HG03521 (cell line): ENCODE data around the gene C10orf105.

Source experiments
- ATAC-seq: cut with Tn5 transposase; IDR thresholded peaks from one replicate; pipeline ENCODE4 v1.9.1; 2021; ENCODE audit warnings: mild to moderate bottlenecking, moderate library complexity; ENCODE audit not compliant: unreplicated experiment

Gene C10orf105, protein sequence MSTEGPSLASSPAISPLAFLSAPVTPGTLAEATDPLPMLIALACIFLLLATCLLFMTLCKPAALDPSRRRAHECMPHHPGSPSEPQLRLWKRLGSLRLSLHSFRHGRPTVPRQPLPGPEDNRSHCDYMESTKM

DNA sequence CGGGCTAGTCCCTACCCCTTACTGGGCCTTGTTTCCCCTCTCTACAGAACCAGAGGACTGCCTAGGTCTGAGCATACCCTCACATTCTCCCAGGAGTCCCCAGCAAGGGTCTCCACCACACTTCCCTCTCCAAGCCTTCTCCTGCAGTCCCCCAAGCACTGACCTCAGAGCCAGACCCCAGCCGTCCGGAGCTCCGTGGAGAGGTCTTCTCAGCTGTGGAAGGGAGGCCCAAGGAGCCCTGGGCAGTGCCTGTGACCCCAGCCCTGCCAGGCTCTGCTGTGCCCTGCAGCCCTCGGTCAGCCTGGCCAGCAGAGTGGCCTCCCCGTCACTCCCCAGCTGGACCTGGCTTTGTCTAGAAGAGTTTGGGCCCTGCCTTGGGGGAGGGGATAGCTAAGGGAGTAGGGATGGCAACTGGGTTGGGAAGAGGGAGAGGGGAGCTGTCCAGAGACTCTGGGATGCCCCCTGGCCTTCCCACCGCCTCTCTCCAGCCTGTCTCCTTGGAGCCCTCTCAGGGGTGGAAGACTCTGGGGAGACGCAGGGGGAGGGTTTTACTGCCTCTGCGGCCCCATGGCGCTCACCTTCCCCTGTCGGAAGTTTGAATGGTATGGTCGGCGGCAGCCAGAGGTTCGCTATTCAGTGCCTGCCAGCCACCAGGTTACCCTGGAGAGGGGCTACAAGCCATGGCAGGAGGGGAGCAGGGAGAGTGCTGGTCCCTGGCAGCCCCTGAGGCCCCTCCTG lies at the start of gene C10orf105:
Gene C10orf105, minus strand, starts transcription at position 315 of the 738 bp plus-strand sequence. CDS start 3,441 bp downstream, outside the sequence.
- no peak for ATAC-seq

DNA sequence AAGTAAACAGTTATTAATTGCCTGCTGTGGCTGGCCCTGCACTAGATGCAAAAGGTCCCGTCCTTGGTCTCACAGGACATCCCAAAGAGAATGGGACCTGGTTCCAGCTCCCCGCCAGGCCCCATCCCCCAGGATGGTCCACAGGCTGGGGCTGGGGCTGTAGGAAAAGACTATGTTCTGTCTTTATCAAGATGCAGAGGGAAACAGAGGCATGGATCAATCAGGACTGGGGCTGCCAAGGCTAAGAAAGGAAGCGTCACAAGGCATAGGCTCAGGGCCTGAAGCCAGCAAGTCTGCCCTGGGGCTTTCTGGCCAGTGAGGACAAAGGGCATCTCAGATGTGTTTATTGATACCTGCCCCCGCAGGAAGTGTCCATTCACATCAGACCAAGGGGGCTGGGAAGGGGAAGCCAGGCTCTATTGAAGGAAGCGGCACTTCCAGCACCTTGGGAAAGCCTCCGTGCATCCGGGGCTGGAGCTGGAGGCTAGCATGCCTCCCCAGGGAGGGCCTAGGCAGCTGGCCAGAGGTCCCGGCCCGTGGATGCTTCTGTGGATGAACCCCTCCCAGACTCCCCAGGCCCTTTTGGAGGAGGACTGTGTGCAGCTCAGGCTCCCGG lies 48.0 kb upstream of the C10orf105 start:
- ATAC-seq, result no peak

DNA sequence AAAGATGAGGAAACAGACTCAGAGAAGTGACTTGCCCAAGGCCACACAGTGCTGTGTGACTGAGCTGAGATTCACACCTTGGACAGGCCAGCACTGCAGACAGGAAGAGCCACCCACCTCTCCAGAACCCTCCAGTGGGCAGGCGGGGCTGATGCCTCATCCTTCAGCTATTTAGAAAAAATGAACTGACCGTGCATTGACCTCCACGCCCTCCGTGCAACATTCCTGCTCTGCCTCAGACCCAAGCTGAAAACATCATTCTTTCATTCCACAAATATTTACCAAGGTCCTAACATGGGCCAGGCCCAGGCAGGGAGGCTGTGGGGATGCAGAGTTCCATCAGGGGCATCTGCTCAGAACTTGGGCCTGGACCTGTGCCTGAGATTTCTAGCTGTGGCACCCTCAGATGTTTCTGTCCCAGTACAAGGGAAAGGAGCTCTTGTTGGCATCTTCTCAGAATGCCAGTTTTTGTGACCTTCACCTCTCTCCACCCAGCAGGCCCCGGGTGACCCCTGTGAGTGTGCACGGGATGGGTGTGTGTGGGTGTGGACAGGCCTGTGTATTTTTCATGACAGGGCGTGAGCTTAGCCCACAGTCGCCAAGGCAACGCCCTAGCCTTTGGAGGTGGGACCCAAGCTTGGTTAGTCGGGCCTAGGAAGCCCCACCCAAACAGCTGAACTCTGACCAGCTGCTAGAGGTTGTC lies 47.3 kb upstream of the C10orf105 start:
- no peak for ATAC-seq

DNA sequence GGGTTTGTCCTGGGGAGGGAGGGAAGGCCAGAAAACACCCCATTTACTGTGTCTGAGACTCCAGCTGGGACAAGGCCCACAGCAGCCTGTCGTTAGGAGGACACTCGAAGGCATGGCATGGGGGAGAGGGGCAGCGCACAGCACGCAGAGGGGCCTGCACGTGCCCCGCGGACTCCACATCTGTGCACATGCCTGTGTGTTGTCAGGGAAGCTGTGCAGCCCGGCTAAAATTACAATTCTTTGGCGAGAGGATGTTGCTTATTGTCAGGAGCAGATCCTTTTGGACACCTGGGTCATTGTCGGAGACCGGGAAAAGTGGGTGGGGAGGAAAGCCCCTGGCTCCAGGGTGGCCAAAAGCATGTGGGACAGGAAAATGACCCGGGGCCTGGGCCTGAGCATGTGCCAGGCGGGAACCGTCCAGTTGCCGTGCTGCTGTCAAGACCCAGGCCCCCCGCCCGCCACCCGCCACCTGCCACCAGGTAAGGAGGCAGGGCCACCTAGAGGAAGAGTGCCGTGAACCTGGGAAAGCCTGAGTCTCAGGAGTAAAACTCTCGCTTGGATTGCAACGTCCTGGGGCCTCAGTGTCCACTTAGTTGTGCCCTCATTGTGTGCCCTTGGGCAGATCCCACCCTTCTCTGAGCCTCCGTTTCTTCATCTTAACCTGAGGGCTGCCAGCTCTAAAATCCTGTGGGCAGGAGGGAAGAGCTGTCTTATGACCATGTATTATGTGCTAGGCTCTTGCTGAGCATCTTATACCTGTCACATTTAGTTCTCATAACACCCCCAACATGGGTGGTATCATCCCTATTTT lies 46.5 kb upstream of the C10orf105 start:
- ATAC-seq, result no peak

DNA sequence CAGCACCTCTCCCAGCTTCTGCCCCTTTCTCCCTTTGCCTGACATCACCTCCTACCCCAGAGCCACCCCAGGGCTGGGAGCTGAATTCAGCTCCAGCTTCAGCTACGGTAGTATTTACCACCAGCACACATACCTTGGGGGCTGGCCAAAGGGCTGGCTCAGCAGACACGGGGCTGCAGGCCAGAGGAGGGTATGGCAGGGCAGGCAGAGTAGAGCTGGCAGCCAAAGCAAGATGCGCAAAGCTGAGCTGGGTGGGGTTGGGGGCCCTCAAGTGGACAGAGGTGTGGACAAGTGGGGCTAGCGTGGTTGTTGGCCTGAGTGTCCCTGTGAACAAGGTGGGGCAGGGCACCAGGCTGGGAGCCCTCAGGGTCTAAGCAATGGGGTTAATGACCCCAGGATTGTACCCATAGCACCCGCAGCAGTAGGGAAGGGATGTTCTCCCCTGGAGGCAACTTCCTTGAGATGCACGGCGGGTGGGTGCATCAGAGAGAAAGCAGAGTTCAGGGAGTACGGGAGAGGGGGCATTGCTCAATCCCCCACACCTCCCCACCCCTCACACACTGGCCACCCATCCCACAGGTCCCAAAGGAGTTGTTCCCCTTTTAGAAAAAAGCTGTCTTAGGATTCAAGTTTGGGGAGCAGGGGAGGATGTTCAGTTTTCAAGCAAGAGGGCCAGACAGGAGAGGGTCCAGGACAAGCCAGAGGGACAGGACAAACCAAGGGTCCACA lies 45.8 kb upstream of the C10orf105 start:
- no peak for ATAC-seq

DNA sequence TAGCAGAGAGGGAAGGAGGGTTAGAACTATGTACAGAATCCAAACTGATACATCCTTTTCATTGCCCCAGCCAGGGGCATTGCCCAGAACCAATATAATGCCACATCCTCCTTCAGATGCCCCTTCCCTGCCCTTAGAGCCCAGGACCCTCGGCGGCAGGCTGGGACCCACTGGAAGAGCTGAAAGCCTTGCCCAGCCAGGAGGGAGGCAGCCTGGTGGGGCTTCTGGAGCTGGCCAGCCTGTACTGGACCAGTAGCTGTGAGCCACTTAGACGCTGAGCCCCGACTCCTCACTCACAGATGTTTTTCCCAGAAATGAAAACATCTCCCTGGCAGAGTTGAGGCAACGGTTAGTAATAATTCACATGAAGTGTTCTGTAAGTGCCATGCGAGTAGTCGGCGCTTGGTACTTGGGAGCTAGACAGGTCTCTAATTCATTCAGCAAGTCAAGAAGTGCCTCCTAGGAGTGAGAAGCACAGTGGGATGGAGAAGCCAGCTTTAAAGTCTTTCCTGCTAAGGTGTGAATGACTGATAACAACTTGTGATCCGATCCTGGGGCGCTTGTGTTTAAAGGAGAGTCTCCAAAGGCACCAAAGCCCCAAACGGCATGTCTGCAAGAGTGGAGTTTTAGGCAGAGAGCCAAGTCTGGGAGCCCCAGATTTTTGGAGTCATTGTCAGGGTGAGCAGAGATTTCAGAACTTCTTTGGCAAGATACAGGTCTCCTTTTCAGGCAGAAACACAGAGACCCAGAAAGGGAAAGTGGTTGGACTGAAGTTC lies 44.0 kb upstream of the C10orf105 start:
- no peak for ATAC-seq

DNA sequence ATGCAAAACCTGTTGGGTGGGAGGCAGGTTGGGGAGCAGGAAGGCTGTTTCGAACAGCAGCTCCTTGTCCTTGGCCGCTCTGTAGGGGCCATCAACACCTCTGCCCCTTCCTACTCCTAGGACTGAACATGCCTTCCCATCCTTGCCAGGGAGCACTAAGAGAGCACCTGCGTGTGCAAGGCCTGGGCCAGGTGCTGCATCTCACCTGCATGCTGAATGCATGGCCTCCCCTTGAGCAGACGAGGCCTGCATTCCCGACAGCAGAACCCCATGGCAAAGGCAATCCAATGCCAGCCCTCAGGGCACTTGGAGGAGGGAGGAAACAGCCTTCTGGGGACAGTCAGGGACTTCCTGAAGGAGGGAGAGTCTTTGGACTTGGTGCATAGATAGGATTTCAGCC lies 42.7 kb upstream of the C10orf105 start:
- no peak for ATAC-seq

DNA sequence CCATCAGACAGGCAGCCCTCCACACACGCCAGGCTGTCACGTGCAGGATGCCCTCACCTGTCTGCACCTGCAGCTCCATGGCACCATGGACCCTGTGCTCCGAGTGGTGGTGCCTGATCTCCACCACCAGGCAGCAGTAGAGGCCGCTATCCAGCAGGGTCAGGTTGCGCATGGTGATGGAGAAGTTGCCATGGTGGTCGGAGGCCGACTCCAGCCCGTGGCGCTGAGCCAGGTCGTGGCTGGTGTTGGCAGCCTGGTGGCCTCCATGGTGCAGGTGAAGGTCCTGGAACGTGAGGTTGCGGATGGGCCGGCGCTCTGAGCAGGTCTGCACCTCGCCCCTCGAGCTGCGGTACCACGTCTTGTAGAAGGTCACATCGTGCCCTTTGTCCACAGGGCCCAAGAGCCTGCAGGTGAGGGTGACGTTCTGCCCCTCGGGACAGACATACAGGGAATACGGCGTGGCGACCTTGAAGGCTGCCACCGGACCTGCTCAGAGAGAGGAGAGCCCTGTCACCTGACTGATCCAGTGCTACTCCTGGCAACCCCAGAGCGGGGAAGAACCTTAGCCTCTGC lies 42.0 kb upstream of the C10orf105 start:
- ATAC-seq, result no peak

DNA sequence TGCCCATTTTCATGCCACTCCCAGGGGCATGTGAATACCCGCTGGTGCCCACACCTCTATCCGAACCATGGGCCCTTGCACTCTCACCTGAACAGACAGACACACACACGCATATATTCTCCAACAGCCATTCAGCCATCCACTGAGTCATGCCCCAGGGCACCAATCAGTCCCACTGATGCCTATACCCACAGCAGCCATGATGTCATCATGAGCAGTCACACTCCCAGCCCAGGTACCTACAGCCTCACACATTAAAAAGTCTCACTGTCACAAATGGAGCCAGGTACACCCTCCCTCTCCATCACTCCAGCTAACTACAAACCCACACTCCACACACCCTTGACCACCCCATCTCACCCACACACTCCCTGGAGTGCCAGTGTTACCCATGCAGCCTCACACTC lies 41.5 kb upstream of the C10orf105 start:
- no peak for ATAC-seq

DNA sequence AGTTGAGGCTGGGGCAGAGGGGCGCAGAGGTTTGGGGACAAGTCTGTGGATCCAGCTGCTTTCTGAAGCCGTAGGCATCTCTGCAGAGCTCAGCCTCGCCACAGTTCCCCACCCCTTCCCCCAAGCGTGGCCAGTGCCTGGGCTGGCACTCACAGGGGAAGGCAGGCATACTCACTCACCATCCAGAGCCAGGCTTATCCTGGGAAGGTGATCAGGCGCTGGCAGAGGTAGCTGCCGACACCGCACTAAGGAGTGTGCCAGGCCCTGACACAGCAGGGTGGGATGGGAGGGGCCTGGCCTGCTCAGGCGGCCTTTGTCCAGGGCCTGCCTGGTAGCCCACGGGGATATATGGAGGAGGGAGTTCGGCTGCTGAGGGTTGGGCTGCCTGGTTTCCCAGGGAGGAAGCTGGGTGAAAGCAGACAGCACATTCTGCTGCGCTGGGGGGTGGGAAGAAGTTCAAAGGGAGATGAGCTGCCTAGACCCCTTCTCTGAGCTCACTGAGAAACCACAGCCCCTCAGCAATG lies 37.9 kb upstream of the C10orf105 start:
- no peak for ATAC-seq

DNA sequence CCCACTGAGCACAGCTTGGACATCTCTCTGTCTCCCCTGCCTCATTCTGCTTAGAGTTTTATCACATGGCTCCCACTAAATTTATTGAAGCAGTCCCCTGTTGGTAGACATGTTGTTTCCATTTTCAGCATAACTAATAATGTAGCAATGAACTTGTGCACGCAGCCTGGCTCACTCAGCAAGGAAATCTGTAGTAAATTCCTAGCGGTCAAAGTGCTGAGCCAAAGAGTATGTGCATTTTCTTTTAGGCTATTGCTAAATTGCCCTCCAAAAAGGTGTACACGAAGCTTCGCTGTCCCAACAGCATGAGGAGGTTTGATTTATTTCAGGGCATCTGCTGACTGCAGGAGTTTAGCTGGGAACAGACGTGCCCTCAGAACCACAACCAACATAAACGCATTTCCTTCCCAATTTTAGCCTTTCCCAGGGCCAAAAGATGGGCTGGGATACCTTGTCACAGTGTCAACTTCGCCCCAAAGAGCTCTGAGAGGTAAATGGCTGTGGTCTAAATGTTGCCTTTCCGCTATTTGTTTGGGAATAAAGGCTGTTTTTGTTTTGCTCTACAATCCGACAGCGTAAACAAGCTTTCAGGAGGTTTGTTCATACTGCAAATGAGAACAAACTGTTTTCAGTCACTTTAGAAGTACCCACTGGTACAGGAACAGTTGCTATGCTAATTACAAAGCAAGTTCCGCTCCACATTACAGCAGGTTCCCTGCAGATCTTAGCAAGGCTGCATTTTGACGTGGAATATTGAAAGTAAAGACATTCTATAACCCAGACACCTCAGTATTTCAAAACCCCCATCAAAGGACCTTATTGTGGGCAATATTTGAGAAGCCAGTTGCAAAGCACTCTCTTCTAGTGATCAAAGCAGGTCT lies 37.0 kb upstream of the C10orf105 start:
- no peak for ATAC-seq

DNA sequence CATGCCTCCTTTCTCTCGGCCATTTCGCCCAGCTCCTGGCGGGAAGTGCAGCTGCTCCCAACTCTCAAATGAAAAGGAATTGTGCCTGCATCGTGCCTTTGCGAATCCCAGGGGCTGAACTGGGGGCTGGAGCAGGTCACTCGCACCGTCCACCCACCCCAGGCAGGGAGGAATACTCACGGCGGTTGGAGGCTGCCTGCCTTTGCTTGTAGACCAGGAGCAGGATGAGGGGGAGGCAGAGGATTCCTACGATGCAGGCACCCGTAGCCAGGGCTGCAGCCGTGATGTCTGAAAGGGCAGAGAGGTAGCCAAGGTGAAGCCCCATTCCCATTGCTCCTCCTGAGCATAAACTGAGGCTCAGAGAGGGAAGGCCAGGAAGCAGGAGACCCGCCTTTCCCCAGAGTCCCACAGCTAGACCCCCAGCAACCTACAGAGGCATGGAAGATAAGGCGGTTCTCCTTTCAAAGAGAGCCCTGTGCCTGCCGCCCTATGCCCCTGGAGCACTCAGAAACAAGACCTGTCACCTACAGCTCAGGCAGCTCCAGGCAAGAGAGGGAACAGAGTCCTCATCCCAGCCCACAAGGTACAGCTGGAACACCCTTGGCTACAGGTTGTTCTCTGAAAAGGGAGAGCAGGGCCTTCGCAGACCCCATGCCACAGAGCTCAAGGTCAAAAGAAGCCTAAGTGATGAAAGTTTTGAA lies 35.8 kb upstream of the C10orf105 start:
- no peak for ATAC-seq

DNA sequence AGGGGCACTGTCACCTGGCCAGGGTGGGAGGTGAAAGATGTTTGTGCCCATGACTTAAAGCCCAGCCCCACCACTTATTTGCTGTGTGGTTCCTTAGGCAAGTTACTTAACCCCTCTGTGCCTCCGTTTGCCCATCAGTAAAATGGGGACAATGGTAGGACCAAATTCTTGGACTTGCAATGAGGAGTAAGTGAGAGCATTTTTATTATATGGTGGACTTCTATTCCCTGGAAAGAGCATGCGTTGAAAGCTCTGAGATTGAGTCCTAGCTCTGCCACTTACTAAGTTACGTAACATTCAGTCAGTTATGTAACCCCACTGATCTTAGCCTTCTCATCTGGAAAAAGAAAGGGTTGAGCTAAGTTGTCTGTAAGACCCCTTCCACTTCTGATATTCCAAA lies 35.0 kb upstream of the C10orf105 start:
- ATAC-seq, result no peak

DNA sequence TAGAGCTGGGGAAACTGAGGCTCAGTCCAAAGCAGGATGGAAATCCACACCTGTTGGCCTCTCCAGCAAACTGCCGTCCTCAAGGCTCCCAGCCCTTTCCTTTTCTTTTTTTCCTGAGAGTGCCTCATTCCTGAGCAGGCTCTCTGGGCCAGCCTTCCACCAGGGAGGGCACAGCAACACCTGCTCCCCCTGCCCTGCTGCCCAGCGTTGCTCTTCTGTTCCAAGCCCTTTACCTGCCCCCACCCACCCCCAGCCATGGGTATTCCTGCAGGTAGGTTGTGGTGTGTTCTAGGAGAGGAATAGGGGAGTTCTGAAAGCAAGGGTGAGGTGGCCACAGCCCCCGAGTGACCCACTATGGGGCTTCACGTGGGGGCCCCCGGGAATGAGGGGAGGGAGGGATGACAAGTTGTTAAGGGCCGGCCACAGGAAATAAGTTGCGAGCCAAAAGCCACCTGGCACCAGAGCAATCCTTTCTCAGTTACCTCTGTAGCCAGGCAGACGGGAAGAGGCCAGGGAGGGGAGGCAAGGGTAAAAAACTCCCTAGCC lies 34.5 kb upstream of the C10orf105 start:
- no peak for ATAC-seq

DNA sequence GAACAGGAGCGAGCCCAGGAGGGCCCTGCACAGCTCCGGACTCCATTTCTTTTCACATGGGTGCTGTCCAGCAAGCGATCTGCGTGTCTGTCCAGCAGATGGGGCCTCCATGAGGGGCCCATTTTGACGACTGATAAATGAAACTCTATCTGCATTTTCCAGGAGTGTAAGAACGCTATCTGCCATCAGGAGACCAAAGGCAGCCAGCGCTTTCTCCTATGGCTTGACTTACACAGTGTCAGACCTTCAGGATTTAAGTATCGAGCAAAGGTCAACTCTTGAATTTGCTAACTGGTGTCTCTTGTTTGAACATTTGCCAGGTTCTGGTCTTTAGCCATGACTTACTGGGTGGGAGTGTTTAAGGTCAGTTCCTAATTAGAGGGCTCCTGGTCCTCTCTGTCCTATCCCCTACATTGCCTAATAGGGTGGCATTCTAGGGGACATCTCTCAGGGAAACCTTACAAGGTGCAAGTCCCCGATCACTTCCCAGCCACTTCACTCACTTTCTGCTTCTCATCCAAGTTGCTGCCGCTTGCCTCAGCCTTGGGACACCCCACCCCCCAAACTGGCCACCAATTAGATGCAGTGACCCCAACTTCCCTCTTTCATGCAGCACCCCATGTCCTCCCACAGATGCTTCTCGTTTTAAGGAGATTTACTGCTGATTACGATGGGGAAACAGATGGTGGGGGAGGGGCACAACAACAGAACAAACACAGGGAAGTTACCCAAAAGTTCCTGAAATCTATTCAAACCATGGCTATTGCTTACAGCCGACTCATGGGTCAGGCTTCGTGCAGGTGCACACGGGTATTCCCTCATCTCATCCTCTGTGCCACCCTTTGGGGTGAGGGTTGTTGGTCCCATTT lies 33.7 kb upstream of the C10orf105 start:
- no peak for ATAC-seq
